Ovary (tissue), 9 donors: ENCODE data around the gene HADHA. TPM values are rescaled to one million over a fixed set of nuclear protein-coding genes. Genes with fewer than 3 reads are reported as not detected.
"Not testable (repeated sequence)": the region's sequence is repeated elsewhere in the genome, so short reads cannot be mapped to it uniquely, and the experiment has no call there.

Experiments used
- DNase-seq, 5 donors: peaks; one replicate each; pipeline ENCODE4 v3.0.0-alpha.2; 2019 to 2020
- H3K27ac ChIP-seq, 2 donors: fragments of 200-600 bp; one replicate each; pipeline versions ENCODE4 v1.5.1 to v1.8.0; 2019 to 2022
- H3K27me3 ChIP-seq: fragments of 200-600 bp; one replicate; pipeline ENCODE4 v1.8.0; 2022
- H3K36me3 ChIP-seq: fragments of 200-600 bp; sonication (generic); one replicate; pipeline ENCODE4 v1.5.1; 2019
- H3K4me1 ChIP-seq: one replicate; pipeline ENCODE4 v1.8.1; 2013; ENCODE audit warnings: mild to moderate bottlenecking, moderate library complexity; ENCODE audit not compliant: insufficient read depth
- H3K4me3 ChIP-seq: fragments of 200-600 bp; sonication (generic); one replicate; pipeline ENCODE4 v1.5.1; 2017
- H3K9me3 ChIP-seq, 2 donors: fragments of 200-600 bp in 1 of 2; sonication (generic) in 1 of 2; one replicate each; pipeline versions ENCODE4 v1.5.1 to v1.8.1; 2013 to 2019; ENCODE audit warnings: mild to moderate bottlenecking in 1 of 2, moderate library complexity in 1 of 2
- CTCF ChIP-seq, 3 donors: fragments of 450-650 bp in 2 of 3; fragments of 200-600 bp in 1 of 3; IDR thresholded peaks; one replicate each; pipeline versions ENCODE4 v1.5.1 to v1.8.0; 2016 to 2022; ENCODE audit warnings: antibody characterized with exemption in 3 of 3, mild to moderate bottlenecking in 1 of 3
- EP300 ChIP-seq: sonication (generic); formaldehyde crosslinking; IDR thresholded peaks from one replicate; pipeline ENCODE4 v1.6.1; 2017; ENCODE audit warnings: antibody characterized with exemption
- POLR2A ChIP-seq: fragments of 450-650 bp; IDR thresholded peaks from one replicate; pipeline ENCODE4 v1.6.1; 2017; ENCODE audit warnings: antibody characterized with exemption, mild to moderate bottlenecking, moderate library complexity
- WGBS, 3 donors: extraction: QIAGEN DNeasy Blood & Tissue Kit in 1 of 3; methylation state at CpG; one replicate each; pipeline versions ENCODE4 v1.1.5 to v1.1.7; 2013 to 2017; 5-methylcytosine and 5-hydroxymethylcytosine counted together
- intact Hi-C, 4 donors: fragments of 100-400 bp; cut with DNase I; formaldehyde crosslinking; loops; one replicate each; pipeline versions ENCODE4 v1.11.0 to v1.15.1; 2022 to 2023
- polyA plus RNA-seq, 2 donors: library from polyadenylated mRNA; stranded (reverse); fragments of 200-250 nt in 1 of 2; fragments of 350-450 nt in 1 of 2; fragmentation: Illumina TruSeq in 1 of 2; extraction: RNeasy Lipid Tissue Mini Kit (QIAGEN cat#74804) in 1 of 2; gene quantifications; one replicate each; pipeline ENCODE4 v1.2.3, GENCODE V29; 2013 to 2014
- total RNA-seq, 7 donors: library from RNA; depleted of rRNA in 2 of 7; stranded (reverse); fragments of >200 nt in 2 of 7; fragmentation: NEBNext Ultra II Directional in 3 of 7; extraction: Animal tissue kit (Norgen Biotek cat#: 25700) in 3 of 7; gene quantifications; one replicate each; pipeline versions ENCODE4 v1.1.0 to v1.2.4, GENCODE V29; 2016 to 2023
- donor health status: DM: no; HTN: no; CAD: no; lungs with moderate emphysema.
- donor health status: DM: no; HTN: no; CAD: no.
- donor health status: Bipolar disorder and iron deficiency.
- donor health status: DM: yes; HTN: yes; CAD: no.
- donor health status: DM: no; HTN: no; CAD: no.
- donor health status: DM: yes; HTN: yes; CAD: no.

Gene HADHA
- total and polyA plus RNA-seq, 9 donors, result 85.2 to 290 (median 129) TPM

GRCh38 chr2:26274058-26274613 is 29.7 kb upstream of the HADHA start:
- H3K4me3 ChIP-seq, result no peak overlapping the region
- H3K36me3 ChIP-seq, result no peaks in the 10 kb centered on the region

GRCh38 chr2:26273501-26273900 is 29.1 kb upstream of the HADHA start:
- DNase-seq, result no peak
- Histone ChIP-seq H3K4me3 (no peak overlapping the region), H3K27me3 (no peaks in the 10 kb centered on the region), H3K4me1 (peaks cover 9% of the 10 kb centered on the region), H3K27ac (peak overlapping the region in 1 of 2 donors; percentile 47), H3K36me3 (no peaks in the 10 kb centered on the region), H3K9me3 (no peaks in the 10 kb centered on the region)
- 39 to 52% (median 45%) methylated on average over 2 of the region's 2 CpGs for WGBS, 3 donors
- intact Hi-C loops, result no loop called here
- TF ChIP-seq POLR2A (no peak), CTCF (IDR thresholded peaks at IDR 0.05) (no peak), EP300 (no peak)

More at GRCh38 chr2:26274058-26274613, 29.7 kb upstream of the HADHA start:
- peaks cover 9% of the 10 kb centered on the region for H3K4me1 ChIP-seq
- TF ChIP-seq CTCF (IDR thresholded peaks at IDR 0.05), result peak in 1 of 3 donors; percentile 28
- TF ChIP-seq POLR2A, result no peak
- peak; percentile 98 for TF ChIP-seq EP300
- no peaks in the 10 kb centered on the region for H3K27me3 ChIP-seq
- H3K27ac ChIP-seq, result peak overlapping the region in 1 of 2 donors; percentile 47
- WGBS, 3 donors, result 5 to 11% (median 6%) methylated on average over 5 of the region's 5 CpGs
- no peaks in the 10 kb centered on the region for H3K9me3 ChIP-seq
- intact Hi-C loops, result no loop called here
- DNase-seq, result peak in 3 of 5 donors; percentile 39 to 90 (median 42)

DNA sequence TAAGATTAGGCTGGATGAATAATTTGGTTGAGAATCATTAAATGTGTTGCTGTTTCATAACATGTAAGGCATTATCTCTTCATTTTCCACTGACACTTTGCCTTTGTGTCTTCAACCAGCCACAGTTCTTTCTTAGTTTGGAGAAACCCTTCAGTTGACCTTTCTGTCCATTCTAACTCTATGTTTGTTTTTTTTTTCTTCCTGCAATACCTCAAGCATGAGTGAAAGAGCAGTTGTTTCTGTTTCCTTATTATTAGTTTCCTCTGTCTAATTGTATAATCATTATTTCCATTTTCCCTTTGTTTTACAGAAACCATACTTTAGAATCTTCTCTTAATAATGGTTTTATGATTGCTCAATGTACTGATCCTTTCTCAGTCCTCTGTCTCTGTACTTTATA is 25.9 kb upstream of the HADHA start:
- H3K27ac ChIP-seq, result no peak overlapping the region
- H3K4me1 ChIP-seq, result peaks cover 11% of the 10 kb centered on the region

GRCh38 chr2:26269571-26270158 is 25.2 kb upstream of the HADHA start:
- H3K36me3 ChIP-seq, result no peaks in the 10 kb centered on the region

More for the DNA sequence above, 25.9 kb upstream of the HADHA start:
- intact Hi-C loops, result no loop called here
- no peaks in the 10 kb centered on the region for H3K36me3 ChIP-seq
- H3K9me3 ChIP-seq, result no peaks in the 10 kb centered on the region
- no peaks in the 10 kb centered on the region for H3K27me3 ChIP-seq
- TF ChIP-seq POLR2A (no peak), CTCF (IDR thresholded peaks at IDR 0.05) (no peak), EP300 (no peak)
- no peak for DNase-seq
- H3K4me3 ChIP-seq, result no peak overlapping the region

DNA sequence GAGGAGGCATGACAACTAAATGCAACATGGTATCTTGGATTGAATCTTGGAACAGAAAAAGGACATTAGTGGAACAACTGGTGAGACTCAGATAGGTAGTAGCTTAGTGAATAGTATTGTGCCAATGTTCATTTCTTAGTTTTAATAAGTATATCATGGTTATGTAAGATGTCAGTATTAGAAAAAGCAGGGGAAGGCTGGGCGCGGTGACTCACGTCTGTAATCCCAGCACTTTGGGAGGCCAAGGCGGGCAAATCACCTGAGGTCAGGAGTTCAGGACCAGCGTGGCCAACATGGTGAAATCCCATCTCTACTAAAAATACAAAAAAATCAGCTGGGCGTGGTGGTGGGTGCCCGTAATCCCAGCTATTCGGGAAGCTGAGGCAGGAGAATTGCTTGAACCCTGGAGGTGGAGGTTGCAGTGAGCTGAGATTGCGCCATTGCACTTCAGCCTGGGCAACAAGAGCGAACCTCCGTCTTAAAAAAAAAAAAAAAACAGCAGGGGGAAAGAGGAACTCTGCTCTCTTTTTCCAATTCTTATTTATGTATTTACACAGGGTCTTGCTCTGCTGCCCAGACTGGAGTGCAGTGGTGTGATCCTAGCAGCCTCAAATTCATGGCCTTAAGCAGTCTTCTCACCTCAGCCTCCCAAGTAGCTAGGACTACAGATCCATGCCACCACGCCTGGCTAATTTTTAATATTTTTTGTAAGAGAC is 24.4 kb upstream of the HADHA start:
- intact Hi-C loops, H3K4me1 ChIP-seq, H3K27ac ChIP-seq, H3K9me3 ChIP-seq, H3K36me3 ChIP-seq, DNase-seq, H3K27me3 ChIP-seq, H3K4me3 ChIP-seq: not testable (repeated sequence)
- WGBS, 3 donors, result 95 to 96% (median 95%) methylated on average over 12 of the region's 12 CpGs

More at GRCh38 chr2:26269571-26270158, 25.2 kb upstream of the HADHA start:
- Histone ChIP-seq H3K4me1 (peaks cover 11% of the 10 kb centered on the region), H3K27ac (no peak overlapping the region), H3K9me3 (no peaks in the 10 kb centered on the region), H3K27me3 (no peaks in the 10 kb centered on the region), H3K4me3 (no peak overlapping the region)
- no peak for DNase-seq
- WGBS, 3 donors, result 93 to 95% (median 95%) methylated on average over 6 of the region's 6 CpGs
- intact Hi-C loops, result no loop called here
- no peak for TF ChIP-seq EP300
- no peak for TF ChIP-seq CTCF (IDR thresholded peaks at IDR 0.05)
- TF ChIP-seq POLR2A, result no peak
